ENCODE measurements around the gene PGGHG.

DNA sequence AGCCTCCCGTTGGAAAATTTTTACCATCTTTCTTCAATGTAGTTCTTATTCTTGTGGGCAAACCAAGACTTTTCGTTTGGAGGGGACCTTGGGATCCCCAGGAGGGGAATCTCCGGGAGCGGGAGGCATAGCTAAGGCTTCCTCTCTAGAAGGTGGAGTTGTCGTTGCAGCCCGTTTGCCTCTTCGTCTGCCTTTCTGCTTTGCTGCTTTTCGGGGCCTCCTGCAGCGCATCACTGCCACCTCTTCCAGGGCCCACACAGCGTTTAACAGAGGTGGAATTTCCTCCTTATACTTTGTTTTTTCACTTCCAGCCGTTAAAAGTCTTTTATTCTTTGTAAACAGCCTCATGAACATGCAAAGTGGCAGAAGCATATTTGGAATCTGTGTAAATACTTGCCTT, 35.2 kb downstream of the PGGHG start:
- TF ChIP-seq CTCF (IDR thresholded peaks at IDR 0.05), result no peak
- no peak for TF ChIP-seq POLR2A (IDR thresholded peaks at IDR 0.05)
